NCI-H1105 (cell line): Measurements from ENCODE around the gene SBF2.
A peak's percentile ranks its signal among the peaks of the same experiment; 100 is the strongest.

Source experiments
- DNase-seq: peaks from one replicate; lab custom pipeline; 2025; lab: John Stamatoyannopoulos, UW

Gene SBF2

GRCh38 chr11:9896902-9897301 is 397.1 kb downstream of the SBF2 start:
- no peak for DNase-seq

DNA sequence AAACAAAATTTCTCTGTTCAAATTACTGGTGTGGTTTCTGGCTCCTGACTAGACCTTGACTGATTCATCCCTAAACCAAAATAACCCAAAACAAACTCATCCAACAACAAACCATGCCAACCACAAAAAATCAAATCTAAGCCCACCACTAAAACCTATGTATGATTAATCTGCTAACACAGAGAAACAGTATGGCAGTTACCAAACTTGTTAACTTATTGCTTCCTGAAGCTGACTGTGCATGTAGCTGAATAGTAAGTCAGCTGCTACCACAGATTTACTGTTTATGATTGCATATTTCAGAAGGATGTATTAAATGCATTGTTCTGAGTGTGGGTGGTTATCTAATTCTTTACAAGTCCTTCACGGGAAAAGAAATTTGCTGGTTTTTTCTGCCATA is 399.0 kb downstream of the SBF2 start:
- no peak for DNase-seq

GRCh38 chr11:9893474-9893873 is 400.5 kb downstream of the SBF2 start:
- no peak for DNase-seq

DNA sequence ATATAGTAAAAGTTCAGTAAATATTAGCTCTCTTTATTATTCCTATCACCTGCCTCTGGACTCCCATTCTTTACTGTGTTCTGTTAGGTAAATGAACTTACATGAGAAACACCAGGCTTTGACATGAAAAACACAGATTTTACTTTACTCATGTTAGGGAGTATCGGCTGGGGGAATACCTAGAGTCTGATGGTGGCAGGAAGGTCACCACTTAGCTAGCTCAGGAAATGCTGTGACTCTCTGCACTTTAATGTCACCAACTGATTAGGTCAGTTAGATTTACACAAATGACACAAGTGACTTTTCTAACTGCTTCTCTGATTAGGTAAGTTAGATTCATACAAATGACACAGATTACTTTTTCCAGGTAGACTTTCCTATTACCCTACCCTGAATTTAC is 405.1 kb downstream of the SBF2 start:
- no peak for DNase-seq

GRCh38 chr11:9887472-9887871 is 406.5 kb downstream of the SBF2 start:
- DNase-seq = no peak

GRCh38 chr11:9886595-9886994 is 407.4 kb downstream of the SBF2 start:
- no peak for DNase-seq

GRCh38 chr11:9884601-9885000 is 409.4 kb downstream of the SBF2 start:
- no peak for DNase-seq

DNA sequence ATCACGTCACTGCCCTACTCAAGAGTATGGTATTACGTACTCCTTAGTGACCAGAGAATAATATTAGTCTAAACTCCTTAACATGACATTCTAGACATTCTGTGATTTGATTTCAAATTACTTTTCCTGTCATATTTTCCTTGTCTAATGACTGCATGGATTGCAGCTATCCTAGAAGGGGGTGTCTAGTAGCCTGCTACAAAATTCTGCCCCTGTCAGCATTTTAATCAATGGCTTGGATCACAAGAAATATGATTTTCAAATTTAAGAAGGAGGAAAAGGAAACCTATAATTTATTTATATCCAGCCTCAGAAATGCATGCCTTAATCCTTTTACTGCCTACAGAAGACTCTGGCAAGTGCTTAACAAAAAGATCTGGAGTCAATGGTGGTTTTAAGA is 413.4 kb downstream of the SBF2 start:
- DNase-seq = no peak

DNA sequence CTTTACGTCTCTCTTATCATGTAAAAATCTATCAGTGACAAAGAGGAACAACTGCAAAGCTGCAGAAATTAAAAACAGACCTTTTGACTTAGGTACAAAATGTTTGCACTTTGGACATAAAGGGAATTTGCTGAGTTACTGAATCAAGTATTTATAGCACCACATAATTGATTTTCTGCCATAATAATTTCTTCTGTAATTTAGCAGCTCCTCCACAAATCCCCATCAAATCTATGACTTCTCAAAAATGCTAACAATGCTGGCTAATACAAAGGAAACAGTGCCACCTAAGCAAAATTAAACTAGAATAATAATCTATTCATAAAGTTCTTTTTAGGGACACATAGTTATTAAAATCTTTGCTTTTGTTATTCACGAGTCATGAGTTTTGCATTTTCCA is 415.1 kb downstream of the SBF2 start:
- DNase-seq = no peak

DNA sequence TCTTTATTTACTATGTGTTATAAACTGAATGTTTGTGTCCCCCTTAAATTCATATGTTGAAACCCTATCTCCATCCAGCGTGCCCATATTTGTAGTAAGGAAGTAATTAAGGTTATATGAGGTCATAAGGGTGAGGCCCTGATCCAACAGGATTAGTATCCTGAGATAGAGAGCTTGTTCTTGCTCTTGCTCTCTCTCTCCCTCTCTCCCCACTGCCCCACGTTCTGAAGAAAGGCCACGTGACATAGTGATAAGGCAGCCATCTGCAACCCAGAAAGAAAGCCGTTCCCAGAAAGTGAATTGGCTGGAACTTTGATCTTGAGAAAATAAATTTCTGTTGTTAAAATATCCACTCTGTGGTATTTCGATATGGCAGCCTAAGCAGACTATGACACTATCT is 417.7 kb downstream of the SBF2 start:
- DNase-seq = no peak

DNA sequence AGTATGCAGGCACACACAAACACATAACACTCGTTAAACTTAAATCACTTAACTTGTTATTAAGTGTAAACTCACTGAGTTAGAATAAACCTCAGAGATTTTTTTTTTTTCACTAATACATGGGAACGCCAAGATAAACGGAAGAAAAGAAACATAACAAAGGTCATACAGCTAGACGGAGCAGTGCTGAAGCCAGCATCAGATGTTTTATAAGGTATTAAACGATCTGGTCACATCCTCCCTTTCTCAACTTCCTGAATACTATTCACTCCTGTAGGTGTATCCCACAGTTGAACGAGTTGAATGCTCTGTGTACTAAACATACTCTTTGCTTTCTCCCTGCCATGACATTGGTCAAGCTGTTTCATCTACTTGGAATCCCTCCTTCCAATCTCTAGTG is 418.2 kb downstream of the SBF2 start:
- DNase-seq = no peak

- no peak for DNase-seq
Measured at GRCh38 chr11:9875399-9875798, 418.6 kb downstream of the SBF2 start.

GRCh38 chr11:9874466-9874865 is 419.6 kb downstream of the SBF2 start:
- no peak for DNase-seq

DNA sequence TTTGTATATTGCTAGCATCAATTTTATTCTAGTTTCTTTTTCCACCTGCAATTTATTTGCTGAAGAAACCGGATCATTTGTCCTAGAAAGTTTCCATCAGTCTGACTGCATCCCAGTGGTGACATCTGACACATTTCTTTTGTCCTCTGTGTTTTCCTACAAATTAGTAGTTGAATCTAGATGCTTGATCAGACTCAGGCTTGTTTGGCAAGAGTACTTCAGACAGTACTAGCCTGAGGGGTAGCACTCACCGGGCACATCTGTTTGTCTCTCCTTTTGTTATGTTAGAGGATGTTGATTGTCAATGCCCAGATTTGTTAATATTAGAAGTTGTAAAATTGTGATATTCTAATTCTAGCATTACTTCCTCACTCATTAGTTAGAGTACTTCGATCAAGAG is 425.4 kb downstream of the SBF2 start:
- no peak for DNase-seq

DNA sequence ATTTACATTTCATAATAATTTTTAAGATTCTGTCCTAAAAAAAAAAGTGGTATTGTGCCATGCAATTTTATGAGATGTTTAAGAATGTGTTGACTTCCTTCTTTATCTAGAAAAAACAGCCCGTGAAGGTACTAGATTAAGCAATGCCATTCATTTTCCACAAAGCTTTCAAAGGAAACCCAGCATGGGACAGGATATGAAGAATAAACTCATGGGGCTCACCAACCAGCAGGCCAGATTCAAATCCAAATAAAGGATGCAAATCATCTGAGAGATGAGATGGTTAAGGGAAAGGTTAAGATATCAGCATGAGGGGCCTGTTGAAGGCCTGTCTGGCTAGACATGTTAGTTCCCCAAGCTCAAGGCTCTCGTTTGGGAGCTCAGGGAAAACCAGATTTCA is 431.0 kb downstream of the SBF2 start:
- DNase-seq = no peak

GRCh38 chr11:9861860-9862725 is 431.9 kb downstream of the SBF2 start:
- DNase-seq = peak; percentile 59

- DNase-seq = no peak
Measured at GRCh38 chr11:9859554-9860305, 434.3 kb downstream of the SBF2 start.

GRCh38 chr11:9858822-9859221 is 435.2 kb downstream of the SBF2 start:
- no peak for DNase-seq

DNA sequence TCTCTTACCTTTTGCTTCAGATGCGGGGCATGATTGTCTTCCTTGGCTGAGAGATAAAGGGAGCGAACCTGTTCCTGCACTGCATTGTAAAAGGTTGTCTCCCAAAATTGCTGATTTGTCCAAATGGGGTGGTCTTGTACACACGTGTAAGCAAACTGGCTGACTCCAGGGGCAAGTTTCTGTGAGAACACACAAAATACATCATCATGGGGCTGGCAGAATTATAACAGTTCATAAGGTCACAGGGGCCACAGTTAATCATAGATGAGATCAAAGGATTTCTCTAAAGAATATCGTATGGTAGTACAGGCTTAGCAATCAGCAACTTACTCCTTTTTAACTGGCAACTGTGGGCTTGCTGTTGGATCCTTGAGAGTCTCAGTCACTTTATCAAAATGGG is 435.8 kb downstream of the SBF2 start:
- DNase-seq = no peak

DNA sequence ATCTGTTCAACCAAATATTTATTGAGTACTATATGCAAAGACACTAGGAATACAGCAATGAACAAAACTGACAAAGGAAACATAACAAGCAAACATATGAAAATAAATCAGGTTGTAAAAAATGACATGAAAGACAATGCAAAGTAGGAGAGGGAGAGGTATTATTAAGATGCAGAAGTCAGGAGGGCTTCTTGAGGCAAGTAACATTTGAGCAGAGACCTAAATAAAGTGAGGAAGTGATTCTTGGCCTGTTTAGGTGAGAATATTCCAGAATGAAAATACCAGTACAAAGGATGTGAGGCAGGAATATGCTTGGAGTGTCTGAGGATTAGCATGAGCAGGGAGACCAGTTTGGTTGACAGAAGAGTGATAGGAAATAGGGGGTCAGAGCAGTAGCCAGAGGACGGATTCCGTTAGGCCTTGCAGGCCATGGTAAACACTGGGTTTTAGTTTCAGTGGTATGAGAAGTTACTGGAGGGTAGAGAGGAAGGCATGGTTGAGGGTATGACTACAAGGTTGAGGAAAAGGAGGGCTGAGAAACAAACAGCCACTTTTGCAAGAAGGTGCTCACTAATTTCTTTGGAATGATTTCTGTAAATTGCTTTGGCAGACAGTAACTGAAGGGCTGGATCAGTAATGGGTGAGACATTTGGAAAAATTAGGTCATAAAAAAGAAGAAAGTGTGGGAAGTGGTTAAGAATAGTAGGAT is 438.3 kb downstream of the SBF2 start:
- DNase-seq = no peak

- DNase-seq = no peak
Measured at GRCh38 chr11:9853929-9854552, 440.0 kb downstream of the SBF2 start.

GRCh38 chr11:9852465-9852864 is 441.6 kb downstream of the SBF2 start:
- DNase-seq = no peak
